Limb (tissue), 2 donors: ENCODE results near the gene GAGE1.
A peak's percentile ranks its signal among the peaks of the same experiment; 100 is the strongest.
"Not testable (repeated sequence)": the region's sequence is repeated elsewhere in the genome, so short reads cannot be mapped to it uniquely, and the experiment has no call there.

Experiments used
- DNase-seq, 2 donors: peaks; one replicate each; pipeline ENCODE4 v3.0.0-alpha.2; 2016; ENCODE audit errors: extremely low spot score in 2 of 2

GAGE1 gene

GRCh38 chrX:49598720-49599119, at the start of gene GAGE1:
GAGE1 (plus strand) TSS chrX:49599020; CDS start chrX:49600175, 1,155 bp downstream.
- not testable (repeated sequence) for DNase-seq

- not testable (repeated sequence) for DNase-seq
Observed at GRCh38 chrX:49550989-49551388, 47.8 kb upstream of the GAGE1 start, which contains the start of gene GAGE12E. GAGE12E (plus strand) TSS chrX:49551289; CDS start chrX:49552444, 1,155 bp downstream.

- not testable (repeated sequence) for DNase-seq
Observed at GRCh38 chrX:49560542-49560941, 38.3 kb upstream of the GAGE1 start, which contains the start of gene GAGE12F. GAGE12F (plus strand) TSS chrX:49560842; CDS start chrX:49561997, 1,155 bp downstream.

- not testable (repeated sequence) for DNase-seq
Observed at GRCh38 chrX:49568728-49569127, 30.1 kb upstream of the GAGE1 start.

GRCh38 chrX:49569152-49569551, 29.7 kb upstream of the GAGE1 start:
- DNase-seq = not testable (repeated sequence)

GRCh38 chrX:49570100-49570499, 28.7 kb upstream of the GAGE1 start, which contains the start of gene GAGE12G:
GAGE12G (plus strand) TSS chrX:49570400; CDS start chrX:49571555, 1,155 bp downstream.
- DNase-seq = not testable (repeated sequence)

- not testable (repeated sequence) for DNase-seq
Observed at GRCh38 chrX:49579649-49580048, 19.2 kb upstream of the GAGE1 start, which contains the start of gene GAGE12H. GAGE12H (plus strand) TSS chrX:49579949; CDS start chrX:49581104, 1,155 bp downstream.

- DNase-seq = not testable (repeated sequence)
Observed at GRCh38 chrX:49589196-49589595, 9.6 kb upstream of the GAGE1 start, which contains the start of gene GAGE2A. GAGE2A (plus strand) TSS chrX:49589496; CDS start chrX:49590651, 1,155 bp downstream.

- DNase-seq = not testable (repeated sequence)
Observed at GRCh38 chrX:49589769-49590478, 8.9 kb upstream of the GAGE1 start.

- DNase-seq = not testable (repeated sequence)
Observed at GRCh38 chrX:49590488-49590887, 8.3 kb upstream of the GAGE1 start.

- no peak for DNase-seq
Observed at GRCh38 chrX:49610718-49611310, 12.0 kb downstream of the GAGE1 start.

- DNase-seq = no peak
Observed at GRCh38 chrX:49618574-49618973, 19.8 kb downstream of the GAGE1 start.

- DNase-seq = peak; percentile 1 to 52
Observed at GRCh38 chrX:49627086-49627777, 28.4 kb downstream of the GAGE1 start.

GRCh38 chrX:49644991-49645637, 46.3 kb downstream of the GAGE1 start:
- DNase-seq = no peak

GRCh38 chrX:49656533-49656932, 57.7 kb downstream of the GAGE1 start:
- DNase-seq = no peak
